Measurements from ENCODE around the gene VPS52.
"Not testable (repeated sequence)": the region's sequence is repeated elsewhere in the genome, so short reads cannot be mapped to it uniquely, and the experiment has no call there.

The VPS52 gene

GRCh38 chr6:33305052-33305451, 33.4 kb upstream of the VPS52 start:
- DNase-seq (ENCODE audit: low spot score), result no peak

GRCh38 chr6:33304216-33304615, 32.5 kb upstream of the VPS52 start:
- DNase-seq (ENCODE audit: low spot score), result no peak

- DNase-seq (ENCODE audit: low spot score), result no peak
Measured at GRCh38 chr6:33301877-33302276, 30.2 kb upstream of the VPS52 start.

GRCh38 chr6:33299237-33299944, 27.7 kb upstream of the VPS52 start:
- DNase-seq (ENCODE audit: low spot score), result peak; percentile 94

- peak; percentile 80 for DNase-seq (ENCODE audit: low spot score)
Measured at GRCh38 chr6:33298773-33299236, 27.1 kb upstream of the VPS52 start, which contains the start of gene RGL2. RGL2 (minus strand) TSS chr6:33298942; CDS start chr6:33298610, 332 bp downstream.

- peak; percentile 91 for DNase-seq (ENCODE audit: low spot score)
Measured at GRCh38 chr6:33297956-33298772, 26.5 kb upstream of the VPS52 start.

GRCh38 chr6:33297406-33297955, 25.8 kb upstream of the VPS52 start:
- no peak for DNase-seq (ENCODE audit: low spot score)

GRCh38 chr6:33296797-33297405, 25.2 kb upstream of the VPS52 start:
- DNase-seq (ENCODE audit: low spot score), result no peak

- no peak for DNase-seq (ENCODE audit: low spot score)
Measured at GRCh38 chr6:33295621-33296369, 24.1 kb upstream of the VPS52 start.

GRCh38 chr6:33294086-33294823, 22.6 kb upstream of the VPS52 start:
- no peak for DNase-seq (ENCODE audit: low spot score)

GRCh38 chr6:33292996-33293682, 21.5 kb upstream of the VPS52 start:
- no peak for DNase-seq (ENCODE audit: low spot score)

- DNase-seq (ENCODE audit: low spot score), result no peak
Measured at GRCh38 chr6:33290459-33290858, 18.8 kb upstream of the VPS52 start.

GRCh38 chr6:33289784-33290315, 18.2 kb upstream of the VPS52 start:
- DNase-seq (ENCODE audit: low spot score), result no peak

- DNase-seq (ENCODE audit: low spot score), result peak; percentile 94
Measured at GRCh38 chr6:33288921-33289783, 17.5 kb upstream of the VPS52 start, which contains the start of the genes PFDN6 and WDR46. PFDN6 (plus strand) TSS chr6:33289601; CDS start chr6:33289857, 256 bp downstream. WDR46 (minus strand) TSS chr6:33289239; CDS start chr6:33289170, 69 bp downstream.

GRCh38 chr6:33288141-33288920, 16.7 kb upstream of the VPS52 start:
- DNase-seq (ENCODE audit: low spot score), result peak; percentile 24

- no peak for DNase-seq (ENCODE audit: low spot score)
Measured at GRCh38 chr6:33286946-33287914, 15.6 kb upstream of the VPS52 start.

- DNase-seq (ENCODE audit: low spot score), result not testable (repeated sequence)
Measured at GRCh38 chr6:33285214-33285613, 13.5 kb upstream of the VPS52 start.

Data from GM03348 (cell line).